ENCODE data around the gene CASZ1. TPM values are rescaled to one million over a fixed set of nuclear protein-coding genes. Genes with fewer than 3 reads are reported as not detected.

Gene CASZ1
- polyA plus RNA-seq, 4 donors: 14.1 to 24.5 (median 19.9) TPM

DNA sequence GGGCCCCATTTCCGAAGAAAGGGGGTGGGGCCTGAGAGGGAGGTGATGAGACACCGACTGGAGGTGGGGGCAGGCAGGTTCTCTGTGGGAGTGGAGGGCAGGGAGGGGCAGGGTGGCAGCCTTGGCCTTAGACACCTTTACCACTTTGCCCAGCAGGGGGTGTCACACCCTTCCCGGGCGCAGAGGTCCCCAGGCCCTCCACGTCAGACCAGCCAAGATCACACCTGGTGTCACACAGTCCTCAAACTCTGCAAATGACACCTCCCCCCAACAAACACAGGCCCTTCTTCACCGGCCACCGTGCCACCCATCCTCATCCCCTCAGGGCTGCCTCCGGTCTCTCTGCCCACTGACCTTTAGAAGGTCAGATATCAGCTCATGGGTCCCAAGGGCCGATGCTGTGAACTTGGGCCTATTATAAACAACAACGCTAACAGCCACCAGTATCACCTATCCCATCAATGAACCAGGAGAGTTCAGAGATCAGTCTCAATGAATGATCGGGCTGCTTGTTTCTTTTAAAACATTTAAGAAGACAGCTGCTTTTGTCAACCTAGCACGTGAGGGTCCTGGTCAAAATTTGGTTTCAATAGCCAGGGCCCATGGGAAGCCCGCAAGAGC, 103.9 kb downstream of the CASZ1 start:
- DNase-seq (ENCODE audit: low read depth in 4 of 4, low spot score in 3 of 4): no peak

- no peak for DNase-seq (ENCODE audit: low read depth in 4 of 4, low spot score in 3 of 4)
Observed at GRCh38 chr1:10691740-10692125, 104.7 kb downstream of the CASZ1 start.

DNA sequence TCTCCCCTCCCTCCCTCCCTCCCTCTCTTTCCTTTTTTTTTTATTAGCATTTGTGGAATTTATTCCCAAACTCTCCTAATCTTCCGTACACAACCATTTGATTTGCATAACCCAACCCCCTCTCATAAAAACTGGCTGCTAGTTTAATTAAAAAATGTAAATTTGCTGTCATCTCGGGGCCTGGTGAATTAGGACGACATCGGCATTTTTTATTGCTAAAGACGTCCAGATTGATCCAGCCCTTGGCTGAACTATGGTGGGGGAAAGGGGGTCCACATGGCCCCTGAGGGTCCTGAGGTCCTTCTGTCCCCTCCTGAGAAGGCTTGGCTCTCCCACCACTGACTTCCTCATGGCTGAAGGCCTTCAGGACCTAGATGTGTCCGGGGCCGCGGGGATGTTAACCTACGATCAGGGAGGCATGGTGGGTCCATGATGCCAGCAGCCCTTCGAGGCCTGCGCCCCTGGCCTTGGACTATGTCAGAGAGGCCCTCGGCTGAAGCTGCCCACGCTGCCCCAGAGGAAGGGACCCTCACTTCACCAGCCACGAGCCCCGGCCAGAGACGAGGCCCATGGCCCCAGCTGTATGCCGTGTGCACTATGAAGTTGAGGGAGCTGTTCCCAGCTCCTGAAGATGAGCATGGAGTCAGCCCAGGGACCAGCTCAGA, 105.2 kb downstream of the CASZ1 start:
- DNase-seq (ENCODE audit: low read depth in 4 of 4, low spot score in 3 of 4): no peak

DNA sequence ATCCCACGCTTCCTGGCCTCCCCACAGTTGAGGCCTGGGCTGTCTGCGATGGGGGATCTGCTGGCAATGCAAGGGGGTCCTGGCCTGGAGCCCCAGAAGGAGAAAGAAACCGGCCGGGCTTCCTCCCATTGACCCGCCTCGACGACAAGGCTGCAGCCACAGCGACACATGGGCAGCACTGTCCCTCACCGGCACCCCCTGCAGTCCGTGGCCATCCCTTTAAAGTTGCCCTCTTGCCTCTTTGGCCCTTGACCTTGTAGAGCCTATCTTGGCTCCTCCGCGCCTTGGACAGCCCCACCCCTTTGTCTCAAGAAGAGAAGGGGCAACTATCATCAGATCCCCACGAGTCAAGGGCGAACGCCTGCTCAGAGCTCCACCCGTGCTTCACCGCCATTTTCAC, 106.0 kb downstream of the CASZ1 start:
- no peak for DNase-seq (ENCODE audit: low read depth in 4 of 4, low spot score in 3 of 4)

- DNase-seq (ENCODE audit: low read depth in 4 of 4, low spot score in 3 of 4): no peak
Observed at GRCh38 chr1:10688409-10688786, 108.0 kb downstream of the CASZ1 start.

DNA sequence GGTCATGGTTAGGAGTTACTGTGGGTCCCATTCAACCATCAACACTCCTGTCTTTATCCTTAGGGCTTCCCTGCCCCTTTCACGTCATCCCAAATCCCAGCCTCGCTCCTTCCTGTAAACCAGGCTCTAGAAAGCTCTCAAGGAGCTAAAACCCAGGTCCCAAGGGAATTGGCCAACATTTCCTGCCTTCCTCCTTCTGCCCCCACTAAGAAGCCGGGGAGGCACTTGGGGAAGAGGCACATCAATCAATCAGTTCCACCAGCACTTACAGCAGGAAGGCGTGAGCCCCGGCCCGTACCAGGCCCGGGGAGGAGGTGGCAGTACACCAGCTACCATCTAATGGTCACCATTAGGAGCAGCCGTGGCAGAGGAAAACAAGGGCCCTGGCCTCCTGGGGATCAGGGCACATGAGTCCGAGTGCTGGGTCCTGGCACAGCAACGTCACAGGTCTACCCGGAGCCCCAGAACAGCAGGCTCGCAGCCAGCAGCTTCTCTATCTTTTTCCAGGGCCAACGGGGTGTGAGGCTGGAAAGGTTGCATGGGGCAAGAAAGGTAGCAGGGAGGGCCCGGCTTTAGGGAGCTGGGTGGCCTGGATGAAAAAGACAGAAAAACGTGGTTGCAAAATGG, 108.6 kb downstream of the CASZ1 start:
- no peak for DNase-seq (ENCODE audit: low read depth in 4 of 4, low spot score in 3 of 4)

DNA sequence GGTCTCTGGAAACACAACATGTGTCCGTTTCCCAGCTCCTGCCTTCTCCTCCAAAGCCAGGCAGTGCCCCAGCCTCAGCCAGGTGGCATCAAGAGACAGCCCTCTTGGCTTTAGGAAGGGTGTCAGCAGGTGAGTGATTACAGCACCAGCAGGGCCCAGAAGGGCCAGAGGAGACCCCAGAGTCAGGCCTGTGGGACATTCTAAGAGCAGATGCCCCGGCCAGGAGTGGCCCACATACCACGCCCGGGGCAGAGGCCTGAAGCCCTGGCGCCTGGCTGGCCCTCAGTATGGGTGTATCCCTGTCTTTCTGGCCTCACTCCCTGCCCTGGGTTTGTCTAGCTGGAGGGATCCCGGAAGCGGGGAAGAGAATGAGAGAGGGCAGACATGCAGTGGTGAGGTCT, 109.2 kb downstream of the CASZ1 start:
- DNase-seq (ENCODE audit: low read depth in 4 of 4, low spot score in 3 of 4): no peak

DNA sequence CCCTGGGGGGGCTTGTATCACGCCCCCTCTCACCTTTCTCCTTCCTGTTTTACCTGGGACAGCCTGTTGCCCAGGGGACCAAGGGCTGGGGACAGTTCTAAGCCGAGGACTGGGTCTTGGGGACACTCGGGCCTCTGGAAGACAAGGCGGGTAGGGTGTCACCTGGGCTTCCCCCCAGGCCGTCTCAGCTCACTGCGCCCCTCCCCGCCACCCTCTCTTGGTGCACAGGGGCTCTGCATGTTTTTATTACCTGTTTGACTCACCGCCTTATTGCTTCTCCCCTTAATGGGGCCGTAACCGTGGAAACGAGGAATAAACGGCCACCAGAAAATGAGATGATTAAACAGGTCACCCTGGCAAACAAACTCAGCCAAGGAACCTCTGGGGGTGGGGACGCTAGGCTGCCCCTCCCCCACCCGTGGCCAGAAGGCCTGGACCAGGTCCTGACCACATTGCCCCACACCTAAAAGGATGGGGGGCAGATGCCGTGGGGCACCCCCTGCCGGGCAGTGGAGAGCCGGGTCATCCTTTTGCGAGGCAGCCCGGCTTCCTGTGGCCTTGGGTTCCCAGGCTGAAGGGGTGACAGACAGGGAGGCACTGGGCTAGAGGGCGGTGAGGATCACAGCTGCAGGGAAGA, 109.9 kb downstream of the CASZ1 start:
- DNase-seq (ENCODE audit: low read depth in 4 of 4, low spot score in 3 of 4): no peak

GRCh38 chr1:10685808-10686403, 110.5 kb downstream of the CASZ1 start:
- no peak for DNase-seq (ENCODE audit: low read depth in 4 of 4, low spot score in 3 of 4)

- DNase-seq (ENCODE audit: low read depth in 4 of 4, low spot score in 3 of 4): no peak
Observed at GRCh38 chr1:10685196-10685807, 111.1 kb downstream of the CASZ1 start.

GRCh38 chr1:10684221-10684620, 112.2 kb downstream of the CASZ1 start:
- no peak for DNase-seq (ENCODE audit: low read depth in 4 of 4, low spot score in 3 of 4)

DNA sequence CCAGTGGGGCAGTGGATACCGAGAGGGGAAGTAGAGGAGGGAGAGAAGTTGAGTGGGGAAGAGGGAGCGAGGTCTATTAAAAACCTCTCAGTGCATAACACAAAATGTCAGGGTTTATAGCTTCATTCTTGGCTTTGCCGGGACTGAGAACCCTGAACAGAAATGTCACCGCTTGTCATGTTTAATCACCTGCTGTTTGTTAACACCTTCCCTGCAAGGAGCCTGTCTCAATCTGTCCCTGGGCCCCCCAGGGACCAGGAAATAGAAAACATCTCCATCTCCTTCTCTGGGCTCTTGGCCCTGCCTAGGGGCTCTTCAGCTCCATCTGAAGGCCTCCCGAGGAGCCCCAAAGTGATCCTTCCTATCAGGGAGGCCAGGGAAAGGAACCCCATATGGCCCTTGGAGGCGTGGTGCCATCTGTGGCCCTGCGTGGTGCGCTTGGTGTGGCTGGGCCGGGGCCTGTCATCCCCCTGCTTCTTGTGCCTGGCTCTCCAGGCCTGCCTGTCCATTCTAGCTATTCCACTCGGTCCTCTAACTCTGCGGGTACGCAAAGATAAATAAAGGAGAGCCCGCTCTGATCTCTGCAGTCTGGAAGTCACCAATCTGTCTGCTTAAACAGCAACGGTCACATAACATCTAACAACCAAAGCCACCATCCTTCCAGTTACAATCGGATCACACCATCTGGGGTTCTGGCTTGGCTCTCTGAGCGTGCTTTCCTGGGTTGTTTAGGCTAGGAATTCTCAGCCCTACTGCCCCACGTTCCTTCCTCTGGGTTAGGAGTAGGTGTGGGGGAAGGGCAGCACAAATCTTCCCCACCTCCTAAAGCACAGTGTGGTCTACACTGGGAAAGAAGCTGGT, 113.8 kb downstream of the CASZ1 start:
- no peak for DNase-seq (ENCODE audit: low read depth in 4 of 4, low spot score in 3 of 4)

DNA sequence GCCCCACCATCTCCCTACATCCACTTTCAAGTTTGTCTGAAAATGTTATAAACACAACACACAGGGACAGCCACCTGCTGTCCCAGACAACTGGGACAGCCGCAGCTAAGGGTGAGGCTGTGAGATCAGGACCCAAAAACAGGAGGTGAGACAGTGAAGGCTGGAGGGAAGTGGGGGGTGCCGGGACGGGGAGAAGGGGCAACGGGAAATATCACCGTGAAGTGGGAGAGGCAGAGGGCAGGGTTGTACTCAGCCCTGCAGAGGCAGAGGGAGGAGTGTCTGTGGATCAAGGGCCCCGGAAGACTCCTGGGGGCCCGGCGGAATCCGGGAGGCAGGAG, 114.4 kb downstream of the CASZ1 start:
- no peak for DNase-seq (ENCODE audit: low read depth in 4 of 4, low spot score in 3 of 4)

DNA sequence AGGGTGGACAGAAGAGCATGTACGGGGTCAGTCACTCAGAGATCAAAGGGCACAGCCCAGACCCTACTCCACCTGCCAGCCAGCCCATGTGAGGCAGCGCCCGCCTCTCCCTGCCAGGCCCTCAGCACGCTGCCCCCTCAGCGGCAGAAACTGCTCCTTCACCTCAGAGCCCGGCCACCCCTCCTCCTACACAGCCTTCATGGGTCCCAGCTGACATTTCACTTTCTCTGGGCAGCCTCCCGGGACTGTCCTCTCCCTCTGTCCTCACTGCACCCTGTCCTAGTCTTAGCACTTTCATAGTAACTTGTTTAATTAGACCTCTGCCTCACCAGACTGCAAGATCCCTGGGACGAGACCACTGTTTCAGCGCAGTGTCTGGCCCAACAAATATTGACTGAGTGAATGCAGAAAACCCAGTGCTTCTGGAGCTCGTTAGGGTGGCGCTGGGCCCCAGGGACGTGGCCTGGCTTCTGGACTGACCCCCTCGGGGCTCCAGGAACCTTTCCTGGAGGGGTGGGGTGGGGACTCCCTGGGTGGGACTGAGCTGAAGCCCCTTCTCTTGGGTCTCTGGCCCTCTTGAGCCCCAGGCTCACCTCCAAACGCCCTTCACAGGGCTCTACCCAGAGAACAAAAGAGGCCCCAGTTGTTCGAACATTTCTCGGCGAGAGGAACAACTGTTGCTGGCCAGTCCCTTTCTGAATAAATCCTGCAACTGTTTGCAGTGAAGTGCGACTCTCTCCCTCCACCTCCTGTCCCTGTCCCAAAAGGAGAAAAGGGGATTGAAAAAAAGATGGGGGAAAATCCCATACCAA, 114.9 kb downstream of the CASZ1 start:
- DNase-seq (ENCODE audit: low read depth in 4 of 4, low spot score in 3 of 4): no peak

DNA sequence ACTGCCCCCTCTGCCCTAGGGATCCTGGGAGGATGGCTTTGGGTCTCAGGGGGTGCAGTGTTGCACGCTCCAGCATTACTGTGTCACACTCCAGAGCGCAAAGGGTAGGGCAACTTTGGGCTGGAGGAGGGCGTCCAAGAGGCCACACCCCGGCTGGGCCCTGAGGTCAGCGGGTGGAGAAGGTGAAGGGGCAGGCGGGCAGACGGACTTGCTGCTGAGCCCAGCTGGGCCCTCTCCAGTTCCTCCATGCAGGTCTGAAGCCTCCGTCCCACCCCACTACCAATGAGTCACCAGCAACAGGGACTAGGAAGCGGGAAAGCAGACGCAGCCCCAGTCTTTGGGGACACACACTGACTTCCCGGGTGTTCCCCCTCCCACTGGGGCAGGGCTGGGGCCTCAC, 116.0 kb downstream of the CASZ1 start:
- no peak for DNase-seq (ENCODE audit: low read depth in 4 of 4, low spot score in 3 of 4)

DNA sequence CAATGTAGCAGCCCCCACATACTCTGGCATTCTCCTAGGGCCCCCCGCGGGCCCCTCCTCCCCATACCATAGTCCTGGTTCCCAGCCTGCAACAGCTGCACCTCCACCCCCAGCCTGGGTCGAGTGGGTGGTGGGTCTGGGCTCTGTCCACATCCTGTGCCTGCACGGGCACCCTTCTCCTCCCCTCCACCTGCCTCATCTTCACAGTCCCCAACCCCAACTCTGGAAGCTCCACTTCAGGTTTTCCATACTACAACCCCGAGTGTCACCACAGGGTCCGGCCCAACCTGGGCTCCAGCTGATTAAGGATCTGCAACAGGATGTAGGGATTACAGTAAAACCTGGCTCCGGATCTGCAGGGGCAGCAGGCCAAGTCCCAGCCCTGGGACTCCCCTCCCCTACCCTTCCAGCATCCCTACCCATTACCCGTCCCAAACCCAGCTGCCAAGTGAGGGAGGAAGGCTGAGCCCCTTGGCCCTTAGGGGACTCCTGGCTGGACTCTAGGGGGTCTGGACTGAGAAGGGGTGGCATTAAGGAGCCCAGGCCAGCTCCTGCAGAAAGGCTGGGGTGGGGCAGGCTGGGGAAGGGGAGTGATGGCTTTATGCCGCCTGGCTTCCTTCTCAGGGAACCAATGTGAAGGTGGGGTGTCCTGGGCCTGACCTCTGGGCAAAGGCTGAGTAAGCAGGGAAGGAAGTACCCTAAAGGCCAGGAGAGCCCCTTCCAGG, 116.8 kb downstream of the CASZ1 start:
- DNase-seq (ENCODE audit: low read depth in 4 of 4, low spot score in 3 of 4): no peak

DNA sequence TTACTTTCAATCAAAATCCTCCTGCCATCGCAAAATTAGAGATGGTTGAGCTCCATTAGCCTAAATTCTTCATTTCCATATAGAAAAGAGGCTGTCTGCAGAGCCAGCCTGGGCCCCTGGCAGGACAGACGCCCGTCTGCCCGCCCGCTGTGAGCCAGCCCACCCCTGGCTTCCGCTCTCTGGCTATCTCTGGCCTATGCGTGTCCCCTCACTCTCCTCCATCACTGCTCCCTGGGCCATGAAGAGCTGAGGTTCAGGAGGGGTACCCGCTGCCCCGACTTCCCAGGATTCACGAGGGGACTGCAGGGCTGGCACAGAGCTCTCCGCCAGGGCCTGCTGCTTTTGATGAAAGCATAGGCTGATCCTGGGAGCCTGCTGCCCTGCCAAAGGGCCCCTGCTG, 117.6 kb downstream of the CASZ1 start:
- DNase-seq (ENCODE audit: low read depth in 4 of 4, low spot score in 3 of 4): no peak

- no peak for DNase-seq (ENCODE audit: low read depth in 4 of 4, low spot score in 3 of 4)
Observed at GRCh38 chr1:10678402-10678801, 118.0 kb downstream of the CASZ1 start.
